Nephron (organoid): Measurements from ENCODE around the gene SAMSN1.

Experiments
- H3K27ac Mint-ChIP-seq, 3 experiments: 2 replicates each; pipeline ENCODE4 v1.8.0; 2020; ENCODE audit warnings: mixed read lengths in 3 of 3, mild to moderate bottlenecking in 2 of 3, moderate library complexity in 1 of 3
- H3K27me3 Mint-ChIP-seq: 2 replicates; pipeline ENCODE4 v1.8.0; 2021; ENCODE audit warnings: low read depth, mild to moderate bottlenecking, moderate library complexity, mixed read lengths
- H3K36me3 Mint-ChIP-seq: 2 replicates; pipeline ENCODE4 v1.8.0; 2020; ENCODE audit warnings: low read depth, mixed read lengths
- H3K4me1 Mint-ChIP-seq: 2 replicates; pipeline ENCODE4 v1.8.0; 2020; ENCODE audit warnings: mixed read lengths
- H3K4me3 Mint-ChIP-seq, 3 experiments: 2 replicates each; pipeline ENCODE4 v1.8.0; 2020; ENCODE audit warnings: mild to moderate bottlenecking in 3 of 3, mixed read lengths in 3 of 3, moderate library complexity in 2 of 3
- H3K9me3 Mint-ChIP-seq: 2 replicates; pipeline ENCODE4 v1.8.0; 2020; ENCODE audit warnings: mixed read lengths
- TF ChIP-seq, protein P1 (sequence below), 3 experiments: fragments of 200-600 bp; sonication (generic); IDR thresholded peaks; one replicate each; pipeline ENCODE4 v1.5.0; 2021; ENCODE audit warnings: antibody characterized with exemption in 3 of 3; ENCODE audit not compliant: unreplicated experiment in 3 of 3

Gene SAMSN1

DNA sequence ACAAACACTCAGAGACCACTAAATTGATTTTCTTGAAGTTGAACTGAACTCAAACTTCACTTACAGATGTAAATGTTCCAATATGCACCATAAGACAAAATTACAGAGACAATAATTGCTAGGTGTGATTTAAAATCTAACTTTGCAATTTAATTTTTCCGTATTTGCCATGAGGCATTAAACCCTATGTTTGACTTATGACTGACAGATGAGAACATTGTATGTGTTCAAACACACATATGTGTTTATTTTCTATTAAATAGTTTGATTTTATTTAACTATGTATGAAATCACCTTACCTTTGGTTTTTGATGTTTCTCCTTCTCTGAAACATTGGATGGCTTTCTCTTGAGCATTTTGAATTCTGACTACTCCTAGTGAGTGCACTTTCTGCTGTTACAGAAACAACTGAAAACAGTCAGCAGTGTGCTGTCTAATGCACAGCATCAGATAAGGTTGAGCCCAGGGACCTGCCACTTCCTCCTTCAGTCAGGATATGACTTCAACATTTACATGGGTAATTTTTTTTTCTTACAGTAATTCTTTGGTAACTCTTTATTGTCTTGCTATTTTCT is at the start of gene SAMSN1:
SAMSN1 (minus strand) TSS at position 410 of the 575 bp plus-strand sequence; CDS start at position 356, 54 bp downstream.
- Mint-ChIP-seq H3K9me3 (no peaks in the 10 kb centered on the region), H3K4me1 (no peaks in the 10 kb centered on the region), H3K4me3 (no peak within 1 kb of the TSS), H3K27me3 (no peaks in the 10 kb centered on the region), H3K36me3 (no peaks in the 10 kb centered on the region), H3K27ac (no peak within 1 kb of the TSS)
- TF ChIP-seq, protein P1, sequence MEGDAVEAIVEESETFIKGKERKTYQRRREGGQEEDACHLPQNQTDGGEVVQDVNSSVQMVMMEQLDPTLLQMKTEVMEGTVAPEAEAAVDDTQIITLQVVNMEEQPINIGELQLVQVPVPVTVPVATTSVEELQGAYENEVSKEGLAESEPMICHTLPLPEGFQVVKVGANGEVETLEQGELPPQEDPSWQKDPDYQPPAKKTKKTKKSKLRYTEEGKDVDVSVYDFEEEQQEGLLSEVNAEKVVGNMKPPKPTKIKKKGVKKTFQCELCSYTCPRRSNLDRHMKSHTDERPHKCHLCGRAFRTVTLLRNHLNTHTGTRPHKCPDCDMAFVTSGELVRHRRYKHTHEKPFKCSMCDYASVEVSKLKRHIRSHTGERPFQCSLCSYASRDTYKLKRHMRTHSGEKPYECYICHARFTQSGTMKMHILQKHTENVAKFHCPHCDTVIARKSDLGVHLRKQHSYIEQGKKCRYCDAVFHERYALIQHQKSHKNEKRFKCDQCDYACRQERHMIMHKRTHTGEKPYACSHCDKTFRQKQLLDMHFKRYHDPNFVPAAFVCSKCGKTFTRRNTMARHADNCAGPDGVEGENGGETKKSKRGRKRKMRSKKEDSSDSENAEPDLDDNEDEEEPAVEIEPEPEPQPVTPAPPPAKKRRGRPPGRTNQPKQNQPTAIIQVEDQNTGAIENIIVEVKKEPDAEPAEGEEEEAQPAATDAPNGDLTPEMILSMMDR (IDR thresholded peaks at IDR 0.05; ENCODE audit: unreplicated experiment in 3 of 3) = no peak

DNA sequence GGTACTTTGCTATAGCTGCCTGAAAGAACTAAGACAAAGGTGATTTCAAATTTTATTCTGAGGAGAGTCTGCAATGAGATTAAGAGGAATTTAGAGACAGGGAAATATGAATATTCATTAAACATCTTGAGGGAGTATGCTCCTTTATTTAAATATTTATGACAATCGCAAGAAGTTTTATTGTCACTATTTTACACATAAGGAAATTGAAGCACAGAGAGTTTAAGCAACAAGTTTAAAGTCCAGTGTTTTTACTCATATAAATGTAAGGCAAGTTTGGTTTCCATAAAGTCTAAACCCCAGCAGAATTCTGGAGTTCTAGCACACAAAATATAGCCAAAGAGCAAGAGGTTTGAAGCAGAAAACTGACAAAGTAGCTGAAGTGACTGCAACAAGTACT is 49.3 kb upstream of the SAMSN1 start:
- TF ChIP-seq, protein P1 (IDR thresholded peaks at IDR 0.05; ENCODE audit: unreplicated experiment in 3 of 3) = no peak
- H3K4me1 Mint-ChIP-seq = peaks cover 31% of the 10 kb centered on the region
- no peak overlapping the region for H3K27ac Mint-ChIP-seq
- no peak overlapping the region for H3K4me3 Mint-ChIP-seq
- peaks cover 4% of the 10 kb centered on the region for H3K27me3 Mint-ChIP-seq
- H3K9me3 Mint-ChIP-seq = peaks cover 6% of the 10 kb centered on the region
- H3K36me3 Mint-ChIP-seq = no peaks in the 10 kb centered on the region

DNA sequence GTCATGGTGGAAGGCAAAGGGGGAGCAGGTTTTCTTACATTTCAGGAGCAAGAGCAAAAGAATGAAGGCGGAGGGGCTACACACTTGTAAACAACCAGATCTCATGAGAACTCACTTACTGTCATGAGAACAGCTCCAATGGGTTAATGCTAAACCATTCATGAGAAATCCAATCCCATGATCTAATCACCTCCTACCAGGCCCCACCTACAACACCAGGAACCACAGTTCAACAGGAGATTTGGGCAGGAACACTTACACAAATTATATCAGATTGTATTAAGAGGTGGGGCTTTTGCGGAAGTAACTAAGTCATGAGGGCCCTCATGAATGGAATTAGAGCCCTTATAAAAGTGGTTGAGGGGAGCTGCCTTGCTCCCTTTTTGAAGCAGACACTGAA is 48.9 kb upstream of the SAMSN1 start:
- Mint-ChIP-seq H3K27me3 (peaks cover 4% of the 10 kb centered on the region), H3K4me1 (peaks cover 27% of the 10 kb centered on the region), H3K9me3 (peaks cover 6% of the 10 kb centered on the region), H3K4me3 (no peak overlapping the region), H3K27ac (no peak overlapping the region), H3K36me3 (no peaks in the 10 kb centered on the region)
- TF ChIP-seq, protein P1 (IDR thresholded peaks at IDR 0.05; ENCODE audit: unreplicated experiment in 3 of 3) = no peak

DNA sequence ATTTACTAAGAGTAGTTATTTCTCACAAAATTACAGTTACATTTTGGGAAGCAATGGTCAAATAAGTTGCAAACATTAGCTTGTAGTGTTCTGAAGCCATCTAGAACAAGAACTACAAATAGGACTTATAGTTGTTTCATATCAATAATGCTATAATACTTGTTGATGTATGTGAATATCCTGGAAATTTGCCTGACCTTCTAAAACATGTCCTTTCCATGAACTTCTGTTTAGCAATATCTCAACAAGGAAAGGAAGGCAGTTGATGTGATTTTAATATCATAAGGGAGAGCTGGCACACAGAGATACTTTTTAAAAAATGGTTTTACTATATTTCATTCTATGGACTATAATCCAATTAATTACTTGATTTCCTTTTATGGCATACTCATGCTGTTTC is 47.1 kb upstream of the SAMSN1 start:
- H3K27ac Mint-ChIP-seq = peak overlapping the region in 2 of 3 experiments; percentile 40 to 43
- no peak overlapping the region for H3K4me3 Mint-ChIP-seq
- TF ChIP-seq, protein P1 (IDR thresholded peaks at IDR 0.05; ENCODE audit: unreplicated experiment in 3 of 3) = no peak
- no peaks in the 10 kb centered on the region for H3K36me3 Mint-ChIP-seq
- peaks cover 4% of the 10 kb centered on the region for H3K27me3 Mint-ChIP-seq
- H3K9me3 Mint-ChIP-seq = peaks cover 8% of the 10 kb centered on the region
- peaks cover 23% of the 10 kb centered on the region for H3K4me1 Mint-ChIP-seq

DNA sequence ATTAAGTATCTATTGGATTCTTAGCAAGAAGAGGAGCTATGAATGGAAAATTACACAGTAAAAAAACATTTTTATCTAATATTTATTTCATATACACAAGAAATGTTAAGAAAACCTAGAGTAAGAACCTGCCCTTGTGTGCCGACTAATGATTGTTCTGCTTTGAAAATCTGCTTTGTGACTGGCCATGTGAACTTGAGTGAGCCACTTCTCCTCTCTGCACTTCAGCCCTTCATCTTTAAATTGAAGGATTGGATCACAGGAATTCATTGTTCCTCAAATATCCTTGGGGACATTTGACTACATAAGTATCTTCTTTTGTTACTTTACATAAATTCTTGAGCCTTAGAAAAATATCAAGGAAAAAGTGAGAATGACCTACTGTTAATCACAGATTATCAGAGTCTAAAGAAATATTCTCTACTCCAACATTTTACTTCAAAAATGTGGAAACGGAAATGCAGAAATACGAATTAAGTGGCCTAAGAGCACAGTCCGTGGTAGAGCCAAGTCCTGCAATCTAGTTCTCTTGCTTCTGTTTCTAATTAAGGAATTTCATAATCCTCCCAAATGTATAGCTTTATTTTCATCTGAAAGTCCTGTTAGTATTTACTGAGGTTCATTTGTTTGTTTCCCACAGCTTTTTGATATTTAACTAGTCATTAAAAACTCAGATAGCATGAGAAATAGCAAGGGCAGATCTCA is 46.3 kb upstream of the SAMSN1 start:
- Mint-ChIP-seq H3K36me3 (no peaks in the 10 kb centered on the region), H3K4me3 (no peak overlapping the region), H3K27ac (peak overlapping the region in 2 of 3 experiments; percentile 40 to 61), H3K4me1 (peaks cover 21% of the 10 kb centered on the region), H3K27me3 (peaks cover 4% of the 10 kb centered on the region), H3K9me3 (peaks cover 8% of the 10 kb centered on the region)
- TF ChIP-seq, protein P1 (IDR thresholded peaks at IDR 0.05; ENCODE audit: unreplicated experiment in 3 of 3) = no peak

DNA sequence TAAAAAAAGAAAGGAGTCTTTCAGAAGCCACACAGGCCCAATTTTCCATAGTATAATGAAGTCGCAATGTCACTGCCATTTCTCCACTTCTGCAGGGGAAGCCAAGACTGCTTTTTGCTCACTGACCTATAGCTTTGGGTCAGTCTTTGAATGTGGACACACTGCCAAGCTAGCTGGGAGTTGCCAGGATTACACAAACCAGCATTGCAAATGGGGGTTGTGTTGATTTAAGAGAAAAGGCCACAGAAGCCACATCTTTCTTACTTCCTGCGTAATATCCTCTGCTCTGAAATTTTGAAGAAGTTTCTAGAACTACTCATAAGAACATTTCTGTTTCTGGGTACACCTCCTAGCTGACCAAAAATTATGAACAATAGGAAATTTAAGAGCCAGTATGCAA is 45.8 kb upstream of the SAMSN1 start:
- peak overlapping the region; percentile 16 to 40 (median 21) for H3K27ac Mint-ChIP-seq
- peaks cover 4% of the 10 kb centered on the region for H3K27me3 Mint-ChIP-seq
- H3K36me3 Mint-ChIP-seq = no peaks in the 10 kb centered on the region
- H3K9me3 Mint-ChIP-seq = peaks cover 7% of the 10 kb centered on the region
- H3K4me3 Mint-ChIP-seq = no peak overlapping the region
- H3K4me1 Mint-ChIP-seq = peaks cover 21% of the 10 kb centered on the region
- TF ChIP-seq, protein P1 (IDR thresholded peaks at IDR 0.05; ENCODE audit: unreplicated experiment in 3 of 3) = no peak
